T1000 (cell line): ENCODE data around the gene TTC33.
"Not testable (repeated sequence)": the region's sequence is repeated elsewhere in the genome, so short reads cannot be mapped to it uniquely, and the experiment has no call there.

Source experiments
- DNase-seq: peaks from one replicate; lab custom pipeline; 2025; ENCODE audit warnings: mixed read lengths; lab: John Stamatoyannopoulos, UW

Gene TTC33

GRCh38 chr5:40679913-40680681 is 75.7 kb downstream of the TTC33 start, which contains the start of gene PTGER4:
Gene PTGER4 (plus strand): TSS chr5:40679915. CDS start chr5:40680994, 1,079 bp downstream.
- DNase-seq = no peak

- DNase-seq = peak; percentile 88
Measured at GRCh38 chr5:40679148-40679912, 76.4 kb downstream of the TTC33 start.

DNA sequence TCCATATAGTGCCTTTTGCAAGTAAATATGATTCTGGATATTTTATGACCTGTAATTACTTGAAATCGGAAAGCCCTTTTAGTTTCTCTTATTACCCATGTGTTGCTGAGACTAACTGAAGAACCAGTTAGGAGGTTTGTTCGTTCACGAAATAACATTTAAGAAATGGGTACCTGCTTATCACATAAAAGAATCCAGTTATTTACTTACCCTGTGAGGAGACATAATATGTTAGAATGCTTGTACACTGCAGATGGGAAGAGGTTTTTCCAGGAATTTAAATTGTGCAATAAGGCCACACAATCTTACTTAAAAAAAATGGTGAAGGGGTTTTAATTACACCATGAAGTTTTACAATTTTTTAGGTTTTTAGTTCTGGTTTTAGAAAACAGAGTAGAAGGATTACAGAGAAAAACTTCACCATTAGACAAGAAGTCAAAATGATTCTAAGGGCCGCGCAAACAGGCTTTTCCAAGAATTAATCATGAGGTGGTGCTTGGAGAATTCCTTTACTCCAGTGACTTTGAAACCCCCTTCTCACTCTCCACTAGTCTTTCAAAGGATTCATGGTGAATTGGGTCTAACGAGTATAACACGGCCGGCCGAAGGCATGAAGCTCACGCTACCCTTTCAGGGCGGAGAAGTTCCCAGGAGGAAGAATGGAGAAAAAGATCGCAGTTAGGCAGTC is 77.2 kb downstream of the TTC33 start:
- DNase-seq = no peak

DNA sequence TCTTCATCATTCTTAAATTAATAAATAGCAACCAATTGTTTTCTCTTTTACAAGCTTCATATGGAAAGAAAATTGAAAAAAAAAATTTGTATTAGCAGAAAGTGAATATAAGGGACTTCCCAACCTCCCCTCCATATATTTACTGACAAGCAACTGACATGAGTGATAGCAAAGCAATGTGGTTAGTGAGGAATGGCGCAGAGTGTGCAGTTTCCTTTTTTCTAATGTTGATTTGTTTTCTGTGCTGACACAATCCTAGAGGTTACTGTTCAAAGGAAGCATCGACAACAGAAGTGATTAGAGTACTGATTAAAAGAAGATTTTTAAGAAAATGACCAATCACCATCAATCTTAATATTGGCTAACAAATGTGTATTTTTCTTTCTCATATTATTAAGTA is 77.7 kb downstream of the TTC33 start:
- DNase-seq = no peak

DNA sequence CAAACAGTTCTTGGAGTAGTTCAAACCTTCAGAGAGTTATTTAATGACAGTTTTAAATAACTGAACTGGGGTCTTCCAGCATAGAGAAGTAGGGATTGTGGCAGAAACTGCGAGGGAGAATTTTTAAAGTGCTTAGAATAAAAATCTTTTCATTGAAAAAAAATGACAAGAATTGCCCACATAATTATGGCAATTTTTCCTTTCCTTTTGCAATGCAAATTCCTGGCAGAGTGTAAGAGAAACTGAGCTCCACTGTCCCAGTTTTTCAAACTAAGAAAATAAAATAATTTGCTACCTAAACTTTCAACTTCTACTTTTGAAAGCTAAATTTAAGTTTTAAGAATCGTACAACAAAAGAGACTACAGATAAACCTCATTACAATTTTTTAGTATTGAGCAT is 78.3 kb downstream of the TTC33 start:
- DNase-seq = no peak

DNA sequence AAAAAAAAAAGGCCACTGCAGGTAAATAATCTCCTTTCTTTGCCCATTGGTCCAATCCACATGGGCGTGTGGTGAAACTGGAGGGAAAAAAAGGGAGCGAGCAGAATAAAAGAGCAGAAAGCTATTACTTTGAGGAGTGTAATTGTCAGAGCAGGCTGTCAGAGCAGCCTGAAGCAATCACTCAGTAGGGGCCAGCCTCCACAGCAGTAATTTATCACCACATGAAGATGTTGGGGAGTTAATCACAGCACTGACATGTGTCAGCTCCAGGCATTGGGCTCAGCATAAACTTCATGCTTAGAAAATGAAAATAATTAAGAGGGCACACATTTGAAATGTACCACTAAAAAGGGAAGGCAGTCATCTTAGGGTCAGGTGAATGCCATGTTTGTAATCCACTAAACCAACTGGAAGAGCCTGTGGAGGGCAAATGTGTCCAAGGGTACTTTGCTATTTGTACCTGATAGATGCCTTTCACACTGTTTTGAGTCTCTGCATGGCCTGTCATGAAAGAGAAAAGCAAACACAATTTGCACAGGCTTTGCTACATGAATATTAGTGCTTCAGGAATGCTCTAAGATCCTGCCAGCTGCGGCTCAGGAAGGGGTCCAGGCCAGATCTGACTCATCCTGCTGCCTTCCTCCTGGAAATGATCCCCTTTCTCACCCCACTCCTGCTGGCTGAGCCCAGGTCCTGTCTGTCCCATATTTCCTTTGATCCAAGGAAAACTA is 79.0 kb downstream of the TTC33 start:
- DNase-seq = peak; percentile 48

DNA sequence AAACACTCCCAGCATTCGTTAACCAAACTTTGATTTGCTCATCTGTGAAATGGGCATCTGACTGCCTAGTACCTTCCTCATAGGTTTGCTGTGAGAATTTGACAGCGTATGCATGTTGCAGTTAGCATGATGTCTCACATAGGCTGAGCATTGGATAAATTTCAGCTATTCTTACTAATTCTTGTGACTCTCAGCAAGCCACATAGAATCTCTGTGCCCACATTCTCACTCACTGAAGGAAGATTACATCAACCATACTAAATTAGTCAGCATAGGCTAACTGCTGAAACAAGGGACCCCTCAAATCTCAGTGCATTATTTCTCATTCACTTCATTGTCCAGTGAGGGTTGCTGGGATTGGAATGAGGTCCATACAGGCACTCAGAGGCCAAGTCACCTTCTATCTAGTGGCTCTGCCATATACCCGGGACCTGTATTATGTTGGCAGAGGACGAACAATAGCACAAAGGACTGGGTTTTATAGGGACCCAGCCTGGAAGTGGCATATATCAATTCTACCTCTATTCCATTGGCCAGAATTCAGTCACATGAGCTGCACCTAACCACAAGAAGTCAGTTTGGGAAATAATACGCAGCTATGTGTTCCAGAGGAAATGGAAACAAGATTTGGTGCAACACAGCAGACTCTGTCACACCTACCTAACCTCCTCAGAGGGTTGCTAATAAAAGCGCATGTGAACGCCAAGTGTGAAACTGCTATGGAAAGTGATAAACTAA is 80.2 kb downstream of the TTC33 start:
- no peak for DNase-seq

GRCh38 chr5:40674661-40675235 is 81.0 kb downstream of the TTC33 start:
- DNase-seq = no peak

- no peak for DNase-seq
Measured at GRCh38 chr5:40672425-40672824, 83.3 kb downstream of the TTC33 start.

DNA sequence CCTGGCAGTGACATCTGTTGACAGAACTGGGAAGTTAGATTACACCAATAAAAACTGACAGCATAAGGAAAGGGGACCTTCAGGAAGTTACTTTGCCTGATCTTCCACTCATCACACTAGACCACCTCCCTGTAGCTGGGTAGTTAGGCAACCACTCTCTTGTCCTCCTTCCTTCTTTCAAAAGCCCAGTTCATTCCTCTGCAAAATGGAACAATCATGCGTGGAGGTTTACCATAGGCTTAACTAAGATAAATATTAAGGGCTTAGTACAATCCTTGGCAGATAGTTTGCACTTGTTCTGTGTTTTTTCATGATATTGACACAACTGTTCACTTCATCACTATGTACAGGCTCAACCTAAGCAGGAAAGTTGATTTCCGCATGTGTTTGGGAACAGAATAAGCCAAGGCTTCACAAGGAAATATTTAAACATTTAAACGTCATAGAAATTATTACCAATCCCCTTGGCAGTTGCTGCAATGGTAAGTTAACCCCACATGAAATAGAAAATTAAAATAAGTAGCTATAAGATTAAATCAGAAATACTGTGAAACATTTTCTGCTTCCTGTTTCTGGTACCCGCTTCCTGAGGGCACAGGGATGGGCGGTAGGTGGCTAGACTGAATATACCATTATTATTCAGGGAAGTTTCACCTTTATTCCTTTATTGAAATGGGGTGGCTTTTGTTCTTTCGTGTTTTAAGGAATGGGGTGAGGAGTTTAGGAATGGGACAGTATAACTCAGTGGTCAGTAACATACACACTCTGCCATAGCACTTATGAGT is 86.0 kb downstream of the TTC33 start:
- no peak for DNase-seq

GRCh38 chr5:40667161-40667663 is 88.5 kb downstream of the TTC33 start:
- DNase-seq = no peak

- no peak for DNase-seq
Measured at GRCh38 chr5:40666657-40667056, 89.1 kb downstream of the TTC33 start.

DNA sequence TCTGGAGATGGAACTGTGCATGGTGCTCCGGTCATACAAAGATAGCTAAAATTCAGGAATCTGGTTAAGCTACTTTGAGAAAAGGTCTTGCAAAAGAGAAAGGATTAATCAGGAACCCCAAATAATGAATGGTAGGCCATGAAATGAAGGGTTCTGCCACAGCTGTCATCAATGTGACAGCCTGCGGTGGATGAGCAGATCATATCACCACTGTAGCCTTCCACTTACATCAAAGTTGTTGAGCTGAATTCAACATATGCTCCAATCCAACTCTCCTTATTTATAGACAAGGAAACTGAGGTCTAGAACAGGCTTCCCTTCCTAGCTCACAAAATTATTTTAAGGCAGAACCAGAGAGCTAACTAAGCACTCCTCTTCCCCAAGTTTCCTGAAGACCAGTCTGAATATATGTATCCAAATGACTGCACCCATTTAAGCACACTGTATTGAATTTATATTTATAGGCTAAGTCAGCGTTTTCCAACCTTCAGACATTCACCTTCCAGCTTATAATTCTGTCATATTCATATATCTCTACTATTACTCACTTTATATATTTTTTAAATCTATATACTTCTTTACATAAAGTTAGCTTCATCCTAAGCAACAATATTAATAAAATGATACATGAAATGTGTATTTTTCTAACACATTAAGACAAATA is 90.0 kb downstream of the TTC33 start:
- DNase-seq = no peak

DNA sequence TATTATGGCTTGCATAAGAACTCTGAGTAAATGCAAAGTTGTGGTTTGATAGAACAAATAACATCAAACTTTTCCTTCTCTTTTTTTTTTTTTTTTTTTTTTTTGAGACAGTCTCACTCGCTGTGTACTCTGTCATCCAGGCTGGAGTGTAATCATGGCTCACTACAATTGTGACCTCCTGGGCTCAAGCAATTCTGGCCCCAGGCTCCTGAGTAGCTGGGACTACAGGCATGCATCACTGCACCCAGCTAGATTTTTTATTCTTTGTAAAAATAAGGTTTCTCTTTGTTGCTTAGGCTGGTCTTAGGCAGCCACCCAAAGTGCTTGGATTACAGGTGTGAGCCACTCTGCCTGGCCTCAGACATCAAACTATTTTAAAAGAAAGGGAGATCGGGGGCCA is 95.0 kb downstream of the TTC33 start:
- DNase-seq = no peak

- no peak for DNase-seq
Measured at GRCh38 chr5:40656766-40657165, 99.0 kb downstream of the TTC33 start.

DNA sequence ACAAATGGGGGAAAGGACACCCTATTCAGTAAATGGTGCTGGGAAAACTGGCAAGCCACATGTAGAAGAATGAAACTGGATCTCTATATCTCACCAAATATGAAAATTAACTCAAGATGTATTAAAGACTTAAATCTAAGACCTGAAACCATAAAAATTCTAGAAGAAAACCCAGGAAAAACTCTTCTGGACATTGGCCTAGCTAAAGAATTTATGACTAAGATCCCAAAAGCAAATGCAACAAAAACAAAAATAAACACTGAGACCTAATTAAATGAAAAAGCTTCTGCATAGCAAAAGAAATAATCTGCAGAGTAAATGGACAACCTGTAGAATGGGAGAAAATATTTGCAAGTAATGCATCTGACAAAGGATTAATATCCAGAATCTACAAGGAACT is 99.7 kb downstream of the TTC33 start:
- DNase-seq = not testable (repeated sequence)

GRCh38 chr5:40655138-40655537 is 100.6 kb downstream of the TTC33 start:
- no peak for DNase-seq

GRCh38 chr5:40654377-40654991 is 101.3 kb downstream of the TTC33 start:
- no peak for DNase-seq
